Kidney (tissue), 22 donors: ENCODE results near the gene TXNDC5. TPM values are rescaled to one million over a fixed set of nuclear protein-coding genes. Genes with fewer than 3 reads are reported as not detected.

Experiments
- DNase-seq, 5 donors: peaks; one replicate each; pipeline ENCODE4 v3.0.0-alpha.2; 2013 to 2020
- FAIRE-seq: peaks from 2 replicates; lab custom pipeline; 2012; peaks lifted over from hg19 to GRCh38; lab: Jason Lieb, UNC
- H3K27ac ChIP-seq, 2 donors: one replicate each; pipeline ENCODE4 v1.7.0; 2013; ENCODE audit warnings: low read depth in 2 of 2, low read length in 2 of 2, inconsistent platforms in 1 of 2
- H3K27me3 ChIP-seq: one replicate; pipeline ENCODE4 v1.7.1; 2013; ENCODE audit warnings: low read length, inconsistent platforms; ENCODE audit not compliant: control insufficient read depth, insufficient read depth
- H3K36me3 ChIP-seq, 3 donors: one replicate each; pipeline versions ENCODE4 v1.7.0 to v1.7.1; 2013; ENCODE audit warnings: low read length in 3 of 3, control low read depth in 1 of 3, inconsistent platforms in 1 of 3; ENCODE audit not compliant: insufficient read depth in 3 of 3, control insufficient read depth in 2 of 3
- H3K4me1 ChIP-seq, 3 donors: one replicate each; pipeline versions ENCODE4 v1.7.0 to v1.7.1; 2013; ENCODE audit warnings: low read length in 3 of 3, inconsistent platforms in 1 of 3, low read depth in 1 of 3; ENCODE audit not compliant: control insufficient read depth in 2 of 3, insufficient read depth in 2 of 3
- H3K4me3 ChIP-seq, 3 donors: one replicate each; pipeline versions ENCODE4 v1.7.0 to v1.8.1; 2013; ENCODE audit warnings: low read length in 3 of 3, control low read depth in 1 of 3, inconsistent platforms in 1 of 3
- H3K9ac ChIP-seq, 3 donors: one replicate each; pipeline versions ENCODE4 v1.7.0 to v1.7.1; 2013; ENCODE audit warnings: low read length in 3 of 3, control low read depth in 1 of 3, inconsistent platforms in 1 of 3
- H3K9me3 ChIP-seq, 3 donors: one replicate each; pipeline versions ENCODE4 v1.7.0 to v1.7.1; 2013; ENCODE audit warnings: low read length in 3 of 3, control low read depth in 1 of 3, inconsistent platforms in 1 of 3; ENCODE audit not compliant: control insufficient read depth in 2 of 3, insufficient read depth in 1 of 3
- CTCF ChIP-seq: IDR thresholded peaks from 3 replicates; pipeline ENCODE4 v1.5.1; 2012; ENCODE audit warnings: mild to moderate bottlenecking, moderate library complexity, borderline replicate concordance; ENCODE audit not compliant: insufficient read depth; ENCODE audit errors: extremely low read depth
- intact Hi-C: fragments of 100-400 bp; cut with DNase I; formaldehyde crosslinking; loops from one replicate; pipeline ENCODE4 v1.11.1; 2022
- long read RNA-seq, 10 donors: library from polyadenylated mRNA in 1 of 10; unstranded in 1 of 10; transcript quantifications; one replicate each; pipeline ENCODE4 v2.0.0 and lab custom pipeline, GENCODE V29; 2021 to 2026
- polyA plus RNA-seq: library from polyadenylated mRNA; stranded (reverse); fragments of 350-450 nt; fragmentation: Illumina TruSeq; extraction: RNeasy Lipid Tissue Mini Kit (QIAGEN cat#74804); gene quantifications from one replicate; pipeline ENCODE4 v1.2.3, GENCODE V29; 2014; ENCODE audit warnings: low read depth, low replicate concordance; ENCODE audit not compliant: insufficient read depth
- total RNA-seq: library from RNA; stranded (reverse); fragmentation: NEBNext Ultra II Directional; extraction: Animal tissue kit (Norgen Biotek cat#: 25700); gene quantifications from one replicate; pipeline ENCODE4 v1.2.1, GENCODE V29; 2021
- donor health status: control.
- donor health status: control.
- donor health status: control.
- donor health status: control.
- donor health status: control.
- donor health status: DM: yes; HTN: yes; CAD: no.
- donor health status: Normal renal cell carcinoma (clear cell type).

Gene TXNDC5
- total RNA-seq = 153 TPM
- 73.5 TPM for polyA plus RNA-seq
- long read RNA-seq, donor 1, transcript TXNDC5-201 (10 exons, 2,964 nt) = major isoform, 20 of 20 reads
- long read RNA-seq, donor 1, partial matches to known transcripts = 0 of 20 reads
- long read RNA-seq, donor 1, other reads (novel, unspliced or antisense) = 0 of 20 reads
- long read RNA-seq, donor 2, transcript TXNDC5-201 (10 exons, 2,964 nt) = major isoform, 14 of 14 reads
- long read RNA-seq, donor 2, partial matches to known transcripts = 0 of 14 reads
- long read RNA-seq, donor 2, other reads (novel, unspliced or antisense) = 0 of 14 reads
- long read RNA-seq, donor 3, transcript TXNDC5-201 (10 exons, 2,964 nt) = major isoform, 41 of 42 reads
- long read RNA-seq, donor 3, partial matches to known transcripts = 0 of 42 reads
- long read RNA-seq, donor 3, other reads (novel, unspliced or antisense) = 0 of 42 reads
- long read RNA-seq, donor 4, transcript TXNDC5-201 (10 exons, 2,964 nt) = major isoform, 19 of 21 reads
- long read RNA-seq, donor 4, partial matches to known transcripts = 0 of 21 reads
- long read RNA-seq, donor 4, other reads (novel, unspliced or antisense) = 0 of 21 reads
- long read RNA-seq, donor 5, partial matches to known transcripts = 0 of 1 reads
- long read RNA-seq, donor 5, other reads (novel, unspliced or antisense) = 0 of 1 reads
- long read RNA-seq, donor 6, transcript TXNDC5-201 (10 exons, 2,964 nt) = major isoform, 6 of 6 reads
- long read RNA-seq, donor 6, partial matches to known transcripts = 0 of 6 reads
- long read RNA-seq, donor 6, other reads (novel, unspliced or antisense) = 0 of 6 reads
- long read RNA-seq, donor 7, transcript TXNDC5-201 (10 exons, 2,964 nt) = major isoform, 212 of 239 reads
- long read RNA-seq, donor 7, transcript TXNDC5-202 (4 exons, 2,704 nt) = minor isoform, 7 of 239 reads
- long read RNA-seq, donor 7, partial matches to known transcripts = 9 of 239 reads
- long read RNA-seq, donor 7, other reads (novel, unspliced or antisense) = 9 of 239 reads
- long read RNA-seq, donor 8, transcript TXNDC5-201 (10 exons, 2,964 nt) = major isoform, 20 of 20 reads
- long read RNA-seq, donor 8, partial matches to known transcripts = 0 of 20 reads
- long read RNA-seq, donor 8, other reads (novel, unspliced or antisense) = 0 of 20 reads
- long read RNA-seq, donor 9, transcript TXNDC5-201 (10 exons, 2,964 nt) = major isoform, 14 of 15 reads
- long read RNA-seq, donor 9, partial matches to known transcripts = 0 of 15 reads
- long read RNA-seq, donor 9, other reads (novel, unspliced or antisense) = 0 of 15 reads
- long read RNA-seq, donor 10, transcript TXNDC5-201 (10 exons, 2,964 nt) = major isoform, 24 of 25 reads
- long read RNA-seq, donor 10, partial matches to known transcripts = 0 of 25 reads
- long read RNA-seq, donor 10, other reads (novel, unspliced or antisense) = 0 of 25 reads

- Histone ChIP-seq H3K9ac (peak within 1 kb of the TSS; percentile 12 to 72 (median 51)), H3K27me3 (no peaks in the 10 kb centered on the region), H3K9me3 (no peaks in the 10 kb centered on the region), H3K4me1 (peaks cover 0 to 17% (median 15%) of the 10 kb centered on the region in 3 donors), H3K36me3 (no peaks in the 10 kb centered on the region), H3K4me3 (peak within 1 kb of the TSS; percentile 44 to 74 (median 71)), H3K27ac (peak within 1 kb of the TSS; percentile 47 to 63)
- no peak for FAIRE-seq
- intact Hi-C loops = no loop called here
- TF ChIP-seq CTCF = no peak
- DNase-seq = peak; percentile 81 to 93 (median 85)
Measured at GRCh38 chr6:7910654-7911344, at the start of gene TXNDC5. TXNDC5 (minus strand) TSS chr6:7910788; CDS start chr6:7910776, 12 bp downstream.

- no peaks in the 10 kb centered on the region for H3K27me3 ChIP-seq
- no peak overlapping the region for H3K27ac ChIP-seq
- FAIRE-seq (no peak), DNase-seq (no peak)
- H3K4me3 ChIP-seq = no peak overlapping the region
- H3K9me3 ChIP-seq = no peaks in the 10 kb centered on the region
- no peak for TF ChIP-seq CTCF
- H3K36me3 ChIP-seq = no peaks in the 10 kb centered on the region
- no peaks in the 10 kb centered on the region for H3K4me1 ChIP-seq
- H3K9ac ChIP-seq = no peak overlapping the region
- intact Hi-C loops = no loop called here
Measured at GRCh38 chr6:7960141-7960540, 49.6 kb upstream of the TXNDC5 start.

GRCh38 chr6:7959453-7959852, 48.9 kb upstream of the TXNDC5 start:
- FAIRE-seq (no peak), DNase-seq (no peak)
- Histone ChIP-seq H3K27ac (no peak overlapping the region), H3K4me1 (no peaks in the 10 kb centered on the region), H3K9ac (no peak overlapping the region), H3K9me3 (no peaks in the 10 kb centered on the region), H3K27me3 (no peaks in the 10 kb centered on the region), H3K4me3 (no peak overlapping the region), H3K36me3 (no peaks in the 10 kb centered on the region)
- no peak for TF ChIP-seq CTCF
- intact Hi-C loops = no loop called here
